Measurements from ENCODE around the gene SDC4.

Gene SDC4

DNA sequence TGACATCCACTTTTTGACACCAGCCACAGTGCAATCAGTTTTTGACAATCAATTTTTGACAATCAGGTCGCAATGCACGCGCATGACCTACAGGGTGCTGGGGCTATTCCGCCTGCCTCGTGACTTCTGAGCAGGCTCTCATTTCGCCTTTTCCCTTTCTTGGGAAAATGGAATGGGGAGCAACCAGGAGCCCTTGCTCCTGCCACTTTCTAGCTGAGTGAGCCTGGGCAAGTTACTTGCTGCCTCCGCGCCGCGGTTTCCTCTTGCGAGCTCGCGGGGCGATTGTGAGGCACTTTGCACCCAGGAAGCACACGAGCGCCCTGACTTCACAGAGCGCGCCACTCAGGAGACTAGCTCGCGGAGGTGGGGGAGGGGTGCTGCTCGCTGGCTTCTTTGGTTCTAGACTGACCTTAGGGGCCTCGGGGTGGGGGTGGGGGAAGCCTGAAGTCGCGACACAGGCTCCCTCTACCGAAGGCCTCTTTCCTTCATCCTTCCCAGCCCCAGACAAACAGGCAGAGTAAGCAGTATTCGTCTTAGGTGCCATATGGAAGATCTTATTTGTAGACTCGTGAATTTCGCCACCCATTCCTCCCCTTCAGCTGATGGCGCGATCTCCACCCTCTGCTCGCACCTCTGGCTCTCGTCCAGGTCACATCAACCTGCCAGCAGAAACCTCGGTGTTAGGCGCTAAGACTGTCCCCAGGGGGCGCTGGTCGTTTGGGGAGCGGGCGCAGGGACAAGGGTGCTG lies 25.3 kb upstream of the SDC4 start:
- Histone ChIP-seq H3K36me3 (ENCODE audit: control insufficient read depth, insufficient read depth, low read length) (no peaks in the 10 kb centered on the region), H3K4me3 (ENCODE audit: low read depth, low read length) (peak overlapping the region; percentile 68), H3K9ac (ENCODE audit: low read depth, low read length) (no peak overlapping the region; the same call in 1 of the 2 replicates), H3K27me3 (ENCODE audit: control insufficient read depth, insufficient read depth, low read length) (peaks cover 7% of the 10 kb centered on the region), H3K9me3 (ENCODE audit: control insufficient read depth, insufficient read depth, low read length) (no peaks in the 10 kb centered on the region), H3K4me1 (ENCODE audit: control insufficient read depth, insufficient read depth, low read length) (peaks cover 4% of the 10 kb centered on the region), H3K27ac (ENCODE audit: low read depth, low read length) (no peak overlapping the region)

DNA sequence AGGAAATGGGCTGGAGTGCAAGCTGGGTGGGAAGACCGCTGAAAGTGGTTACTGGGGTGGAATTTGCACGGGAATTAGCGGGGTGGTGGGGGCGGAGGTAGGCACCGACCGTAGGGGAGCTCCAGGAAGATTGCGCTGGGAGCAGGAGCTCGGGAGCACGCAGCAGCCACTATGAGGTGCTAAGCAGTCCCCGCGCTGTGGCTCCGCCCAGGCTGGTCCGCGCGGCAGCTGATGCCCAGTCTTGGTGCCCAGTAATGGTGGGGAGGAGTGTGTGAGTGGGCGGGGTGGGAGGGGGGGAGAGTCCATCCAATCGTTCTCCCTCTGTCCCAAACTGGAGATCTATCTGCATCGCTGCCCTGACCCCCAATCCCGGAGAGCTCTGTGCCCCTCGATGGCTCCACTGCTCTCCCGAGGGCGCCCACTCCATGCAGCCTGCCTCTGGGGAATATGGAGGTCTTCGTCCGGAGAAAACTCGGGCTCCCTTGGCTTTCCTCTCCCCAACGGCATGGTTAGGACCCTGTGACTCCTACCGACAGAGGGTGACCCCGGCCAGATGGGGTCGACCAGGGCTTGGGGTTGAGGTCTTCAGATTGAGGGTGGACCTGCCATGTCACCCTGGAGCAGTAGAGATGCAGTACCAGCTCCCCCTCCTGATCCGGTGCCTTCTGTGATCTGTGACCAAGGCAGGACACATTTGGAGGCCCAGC lies 24.6 kb upstream of the SDC4 start:
- H3K27ac ChIP-seq (ENCODE audit: low read depth, low read length): no peak overlapping the region
- peak overlapping the region; percentile 68; the same call in 1 of the 2 replicates for H3K4me3 ChIP-seq (ENCODE audit: low read depth, low read length)
- H3K9ac ChIP-seq (ENCODE audit: low read depth, low read length): no peak overlapping the region
- H3K9me3 ChIP-seq (ENCODE audit: control insufficient read depth, insufficient read depth, low read length): no peaks in the 10 kb centered on the region
- peaks cover 4% of the 10 kb centered on the region for H3K4me1 ChIP-seq (ENCODE audit: control insufficient read depth, insufficient read depth, low read length)
- peaks cover 5% of the 10 kb centered on the region for H3K36me3 ChIP-seq (ENCODE audit: control insufficient read depth, insufficient read depth, low read length)
- peaks cover 7% of the 10 kb centered on the region for H3K27me3 ChIP-seq (ENCODE audit: control insufficient read depth, insufficient read depth, low read length)

DNA sequence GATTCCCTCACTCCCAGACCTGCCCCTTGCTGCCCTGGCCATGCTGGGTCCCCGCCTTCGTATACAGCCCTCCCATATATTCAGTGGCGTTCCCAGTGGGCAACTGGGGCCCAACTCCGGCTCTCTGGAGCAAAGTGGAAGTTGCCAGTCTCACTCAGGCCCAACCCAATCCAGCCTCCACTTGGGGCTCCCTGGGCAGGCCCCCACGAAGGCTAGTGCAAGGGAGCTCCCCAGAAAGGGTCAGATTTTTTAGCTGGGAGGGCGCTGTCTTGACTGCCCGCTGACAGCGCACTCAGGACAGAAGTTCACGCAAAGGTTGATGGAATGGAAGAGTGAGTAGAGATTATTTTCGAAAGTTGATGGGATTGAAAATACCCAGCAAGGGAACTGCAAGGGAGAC lies 24.0 kb upstream of the SDC4 start:
- Histone ChIP-seq H3K4me3 (ENCODE audit: low read depth, low read length) (no peak overlapping the region), H3K4me1 (ENCODE audit: control insufficient read depth, insufficient read depth, low read length) (peaks cover 4% of the 10 kb centered on the region)

DNA sequence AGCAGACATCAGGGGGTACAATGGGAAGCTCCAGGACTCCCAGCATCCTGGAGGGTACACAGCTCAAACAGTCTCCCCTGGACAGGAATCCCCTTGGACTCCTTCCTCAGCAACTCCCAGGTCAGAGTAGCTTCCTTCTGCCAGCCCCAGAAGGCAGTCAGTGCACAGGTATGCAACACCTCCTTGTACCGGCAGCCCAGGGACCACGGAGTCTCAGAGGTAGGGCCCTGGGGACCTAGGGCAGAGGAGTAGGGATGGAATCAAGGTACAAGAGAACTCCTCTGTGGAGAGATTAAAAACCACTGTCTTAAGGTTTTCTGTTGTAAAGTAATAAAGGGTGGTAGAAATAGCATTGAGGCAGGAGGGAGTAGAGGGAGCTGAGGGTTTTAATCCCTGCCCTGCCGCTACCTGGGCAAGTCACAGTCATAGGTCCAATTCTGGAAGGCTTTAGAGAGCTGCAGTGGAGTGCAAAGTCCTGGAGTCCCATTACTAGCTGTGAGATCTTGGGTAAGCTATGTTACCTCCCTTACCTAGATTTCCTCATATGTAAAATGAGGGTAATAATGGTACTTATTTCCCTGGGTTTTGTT lies 22.4 kb upstream of the SDC4 start:
- Histone ChIP-seq H3K4me1 (ENCODE audit: control insufficient read depth, insufficient read depth, low read length) (peaks cover 4% of the 10 kb centered on the region), H3K9ac (ENCODE audit: low read depth, low read length) (no peak overlapping the region), H3K4me3 (ENCODE audit: low read depth, low read length) (no peak overlapping the region), H3K36me3 (ENCODE audit: control insufficient read depth, insufficient read depth, low read length) (peaks cover 26% of the 10 kb centered on the region), H3K27me3 (ENCODE audit: control insufficient read depth, insufficient read depth, low read length) (peaks cover 7% of the 10 kb centered on the region), H3K27ac (ENCODE audit: low read depth, low read length) (no peak overlapping the region), H3K9me3 (ENCODE audit: control insufficient read depth, insufficient read depth, low read length) (no peaks in the 10 kb centered on the region)

More for the DNA sequence above, 24.0 kb upstream of the SDC4 start:
- no peak overlapping the region for H3K9ac ChIP-seq (ENCODE audit: low read depth, low read length)
- H3K36me3 ChIP-seq (ENCODE audit: control insufficient read depth, insufficient read depth, low read length): peaks cover 11% of the 10 kb centered on the region
- H3K27ac ChIP-seq (ENCODE audit: low read depth, low read length): no peak overlapping the region
- H3K9me3 ChIP-seq (ENCODE audit: control insufficient read depth, insufficient read depth, low read length): no peaks in the 10 kb centered on the region
- peaks cover 7% of the 10 kb centered on the region for H3K27me3 ChIP-seq (ENCODE audit: control insufficient read depth, insufficient read depth, low read length)

DNA sequence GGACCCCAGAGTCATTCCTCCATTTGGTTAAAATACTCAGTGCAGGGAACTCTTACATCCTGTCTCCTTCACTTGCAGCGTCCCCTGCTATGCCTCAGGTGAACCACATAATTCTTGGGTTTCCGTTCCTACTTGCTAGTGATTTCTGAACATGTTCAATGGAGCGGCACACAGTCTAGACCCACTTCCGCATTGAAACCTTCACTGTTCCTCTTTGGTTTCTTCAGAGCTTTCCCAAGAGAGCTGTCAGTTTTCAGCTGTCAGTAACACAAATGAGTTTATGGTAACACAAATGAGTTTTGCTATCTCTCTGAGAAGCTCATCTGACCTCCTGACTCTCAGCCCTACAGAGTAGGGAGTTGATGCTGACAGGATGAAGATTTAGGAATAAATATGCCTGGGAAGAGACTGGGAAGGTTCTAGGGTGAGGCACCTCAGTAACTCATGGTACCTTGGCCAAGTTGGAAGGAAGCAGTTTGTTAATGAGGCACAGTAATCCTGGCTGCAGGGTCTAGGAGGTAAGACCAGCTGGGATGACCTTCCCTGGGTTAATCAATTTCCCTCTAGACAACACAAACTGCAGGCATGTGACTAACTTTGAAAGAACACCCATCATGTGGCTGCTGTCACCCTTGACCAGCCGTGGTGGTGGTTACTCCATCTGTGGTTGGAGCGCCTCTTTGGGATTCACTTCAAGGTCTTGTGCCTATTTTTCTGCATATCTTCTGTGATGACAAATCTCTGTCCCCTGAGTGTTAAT lies 20.2 kb upstream of the SDC4 start:
- H3K27ac ChIP-seq (ENCODE audit: low read depth, low read length): no peak overlapping the region
- no peak overlapping the region for H3K4me3 ChIP-seq (ENCODE audit: low read depth, low read length)
- no peaks in the 10 kb centered on the region for H3K9me3 ChIP-seq (ENCODE audit: control insufficient read depth, insufficient read depth, low read length)
- no peak overlapping the region for H3K9ac ChIP-seq (ENCODE audit: low read depth, low read length)
- H3K4me1 ChIP-seq (ENCODE audit: control insufficient read depth, insufficient read depth, low read length): peaks cover 4% of the 10 kb centered on the region
- peaks cover 31% of the 10 kb centered on the region for H3K36me3 ChIP-seq (ENCODE audit: control insufficient read depth, insufficient read depth, low read length)
- H3K27me3 ChIP-seq (ENCODE audit: control insufficient read depth, insufficient read depth, low read length): peaks cover 6% of the 10 kb centered on the region

DNA sequence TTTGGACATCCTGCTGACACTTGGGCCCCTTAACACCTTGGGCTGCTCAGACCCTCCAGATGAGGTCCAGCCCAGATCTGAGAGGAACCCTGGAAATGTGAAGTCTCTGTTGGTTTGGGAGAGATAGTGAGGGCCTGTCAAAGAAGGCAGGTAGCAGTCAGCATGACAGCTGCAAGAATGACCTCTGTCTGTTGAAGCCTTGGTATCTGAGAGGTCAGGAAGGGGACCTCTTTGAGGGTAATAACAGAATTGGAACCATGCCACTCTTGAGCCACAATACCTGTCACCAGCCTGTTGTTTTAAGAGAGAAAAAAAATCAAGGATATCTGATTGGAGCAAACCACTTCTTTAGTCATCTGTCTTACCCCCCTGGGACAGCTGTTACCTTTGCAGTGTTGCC lies 18.9 kb upstream of the SDC4 start:
- H3K4me3 ChIP-seq (ENCODE audit: low read depth, low read length): no peak overlapping the region
- peaks cover 31% of the 10 kb centered on the region for H3K36me3 ChIP-seq (ENCODE audit: control insufficient read depth, insufficient read depth, low read length)
- H3K9me3 ChIP-seq (ENCODE audit: control insufficient read depth, insufficient read depth, low read length): no peaks in the 10 kb centered on the region
- H3K4me1 ChIP-seq (ENCODE audit: control insufficient read depth, insufficient read depth, low read length): 0 out of 2 replicates have a peak, but pooled peaks cover 2% of the 10 kb centered on the region
- no peak overlapping the region for H3K9ac ChIP-seq (ENCODE audit: low read depth, low read length)
- H3K27me3 ChIP-seq (ENCODE audit: control insufficient read depth, insufficient read depth, low read length): no peaks in the 10 kb centered on the region
- no peak overlapping the region for H3K27ac ChIP-seq (ENCODE audit: low read depth, low read length)

GRCh38 chr20:45366631-45367030 lies 18.4 kb upstream of the SDC4 start:
- Histone ChIP-seq H3K36me3 (ENCODE audit: control insufficient read depth, insufficient read depth, low read length) (peaks cover 31% of the 10 kb centered on the region), H3K4me1 (ENCODE audit: control insufficient read depth, insufficient read depth, low read length) (0 out of 2 replicates have a peak, but pooled peaks cover 2% of the 10 kb centered on the region), H3K9me3 (ENCODE audit: control insufficient read depth, insufficient read depth, low read length) (no peaks in the 10 kb centered on the region)

GRCh38 chr20:45366192-45366591 lies 18.0 kb upstream of the SDC4 start:
- peaks cover 31% of the 10 kb centered on the region for H3K36me3 ChIP-seq (ENCODE audit: control insufficient read depth, insufficient read depth, low read length)
- 0 out of 2 replicates have a peak, but pooled peaks cover 2% of the 10 kb centered on the region for H3K4me1 ChIP-seq (ENCODE audit: control insufficient read depth, insufficient read depth, low read length)
- H3K27me3 ChIP-seq (ENCODE audit: control insufficient read depth, insufficient read depth, low read length): no peaks in the 10 kb centered on the region
- H3K9me3 ChIP-seq (ENCODE audit: control insufficient read depth, insufficient read depth, low read length): no peaks in the 10 kb centered on the region
- H3K9ac ChIP-seq (ENCODE audit: low read depth, low read length): no peak overlapping the region
- no peak overlapping the region for H3K4me3 ChIP-seq (ENCODE audit: low read depth, low read length)
- H3K27ac ChIP-seq (ENCODE audit: low read depth, low read length): no peak overlapping the region

More at GRCh38 chr20:45366631-45367030, 18.4 kb upstream of the SDC4 start:
- Histone ChIP-seq H3K9ac (ENCODE audit: low read depth, low read length) (no peak overlapping the region), H3K27ac (ENCODE audit: low read depth, low read length) (no peak overlapping the region), H3K4me3 (ENCODE audit: low read depth, low read length) (no peak overlapping the region), H3K27me3 (ENCODE audit: control insufficient read depth, insufficient read depth, low read length) (no peaks in the 10 kb centered on the region)

DNA sequence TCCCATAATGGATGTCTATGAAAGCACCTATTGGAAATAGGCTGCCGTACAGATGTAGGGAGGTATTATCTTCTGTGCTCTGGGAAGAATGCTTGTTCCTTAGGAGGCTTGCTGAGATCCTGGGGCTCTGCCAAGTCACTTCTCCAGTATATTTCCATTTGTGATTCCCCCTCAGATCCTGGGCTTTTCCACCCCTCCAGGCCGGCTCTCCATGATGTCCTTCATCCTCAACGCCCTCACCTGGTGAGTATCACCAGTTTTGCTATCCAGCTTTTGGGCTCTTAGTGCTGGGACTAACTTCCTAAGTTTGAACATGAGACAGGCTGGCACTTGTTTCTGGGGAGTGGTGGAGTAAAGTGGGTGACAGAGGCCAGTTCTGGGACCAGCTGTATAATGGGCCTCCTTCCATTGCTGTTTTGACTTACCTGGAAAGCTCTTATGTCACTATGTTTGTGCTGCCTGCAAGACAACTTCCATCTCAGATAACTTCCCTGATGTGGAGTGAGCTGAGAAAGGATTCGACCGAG lies 17.3 kb upstream of the SDC4 start:
- H3K4me1 ChIP-seq (ENCODE audit: control insufficient read depth, insufficient read depth, low read length): 0 out of 2 replicates have a peak, but pooled peaks cover 2% of the 10 kb centered on the region
- H3K27me3 ChIP-seq (ENCODE audit: control insufficient read depth, insufficient read depth, low read length): no peaks in the 10 kb centered on the region
- no peaks in the 10 kb centered on the region for H3K9me3 ChIP-seq (ENCODE audit: control insufficient read depth, insufficient read depth, low read length)
- H3K9ac ChIP-seq (ENCODE audit: low read depth, low read length): no peak overlapping the region
- no peak overlapping the region for H3K4me3 ChIP-seq (ENCODE audit: low read depth, low read length)
- no peak overlapping the region for H3K27ac ChIP-seq (ENCODE audit: low read depth, low read length)
- peaks cover 31% of the 10 kb centered on the region for H3K36me3 ChIP-seq (ENCODE audit: control insufficient read depth, insufficient read depth, low read length)
